ENCODE results near the gene PLA2G6. TPM values are rescaled to one million over a fixed set of nuclear protein-coding genes. Genes with fewer than 3 reads are reported as not detected.
A peak's percentile ranks its signal among the peaks of the same experiment; 100 is the strongest.

PLA2G6 gene
- total RNA-seq, 1 donor from 2014 or later = 16.3 TPM

DNA sequence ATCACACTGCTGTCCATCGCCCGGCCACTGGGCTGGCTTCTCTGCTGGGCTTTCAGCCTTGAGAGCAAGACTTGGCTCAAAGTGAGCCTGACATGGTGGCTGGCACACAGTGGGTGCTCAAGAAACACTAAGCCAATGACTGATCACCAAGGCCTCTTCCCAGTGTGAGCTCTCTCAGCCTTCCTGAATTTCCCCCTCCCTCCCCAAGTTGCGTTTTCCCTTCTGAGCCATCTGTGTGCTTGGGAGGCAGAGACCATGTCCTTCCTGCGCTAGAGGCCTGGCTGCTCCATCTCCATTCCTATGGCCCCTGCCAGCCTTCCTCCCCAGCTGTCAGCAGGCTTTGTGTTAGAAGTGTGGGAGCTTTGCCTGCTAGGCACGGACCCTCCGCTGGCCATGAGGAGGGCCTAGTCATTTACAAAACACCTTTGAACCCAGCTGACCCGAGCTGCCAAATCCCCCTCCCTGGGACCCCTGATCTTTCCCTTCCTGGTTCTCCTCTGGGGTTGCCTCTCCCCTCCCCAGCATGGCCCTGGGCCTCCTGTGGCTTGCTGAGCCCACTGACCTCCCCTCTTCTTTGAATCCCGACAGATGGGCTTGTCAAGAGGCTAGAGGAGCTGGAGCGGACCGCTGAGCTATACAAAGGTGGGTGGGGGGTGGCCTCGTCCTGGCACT lies 111.2 kb downstream of the PLA2G6 start:
- Mint-ChIP-seq H3K4me3 (ENCODE audit: unreplicated experiment) (no peak overlapping the region), H3K4me1 (ENCODE audit: low read depth) (peaks cover 24% of the 10 kb centered on the region), H3K27ac (ENCODE audit: unreplicated experiment) (peak overlapping the region; percentile 97), H3K9me3 (ENCODE audit: low read depth) (no peaks in the 10 kb centered on the region), H3K27me3 (ENCODE audit: low read depth) (no peaks in the 10 kb centered on the region), H3K36me3 (ENCODE audit: low read depth) (peaks cover 10% of the 10 kb centered on the region)
- TF ChIP-seq, protein P1, sequence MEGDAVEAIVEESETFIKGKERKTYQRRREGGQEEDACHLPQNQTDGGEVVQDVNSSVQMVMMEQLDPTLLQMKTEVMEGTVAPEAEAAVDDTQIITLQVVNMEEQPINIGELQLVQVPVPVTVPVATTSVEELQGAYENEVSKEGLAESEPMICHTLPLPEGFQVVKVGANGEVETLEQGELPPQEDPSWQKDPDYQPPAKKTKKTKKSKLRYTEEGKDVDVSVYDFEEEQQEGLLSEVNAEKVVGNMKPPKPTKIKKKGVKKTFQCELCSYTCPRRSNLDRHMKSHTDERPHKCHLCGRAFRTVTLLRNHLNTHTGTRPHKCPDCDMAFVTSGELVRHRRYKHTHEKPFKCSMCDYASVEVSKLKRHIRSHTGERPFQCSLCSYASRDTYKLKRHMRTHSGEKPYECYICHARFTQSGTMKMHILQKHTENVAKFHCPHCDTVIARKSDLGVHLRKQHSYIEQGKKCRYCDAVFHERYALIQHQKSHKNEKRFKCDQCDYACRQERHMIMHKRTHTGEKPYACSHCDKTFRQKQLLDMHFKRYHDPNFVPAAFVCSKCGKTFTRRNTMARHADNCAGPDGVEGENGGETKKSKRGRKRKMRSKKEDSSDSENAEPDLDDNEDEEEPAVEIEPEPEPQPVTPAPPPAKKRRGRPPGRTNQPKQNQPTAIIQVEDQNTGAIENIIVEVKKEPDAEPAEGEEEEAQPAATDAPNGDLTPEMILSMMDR (IDR thresholded peaks at IDR 0.05) = no peak
- no peak for DNase-seq (ENCODE audit: low spot score)

DNA sequence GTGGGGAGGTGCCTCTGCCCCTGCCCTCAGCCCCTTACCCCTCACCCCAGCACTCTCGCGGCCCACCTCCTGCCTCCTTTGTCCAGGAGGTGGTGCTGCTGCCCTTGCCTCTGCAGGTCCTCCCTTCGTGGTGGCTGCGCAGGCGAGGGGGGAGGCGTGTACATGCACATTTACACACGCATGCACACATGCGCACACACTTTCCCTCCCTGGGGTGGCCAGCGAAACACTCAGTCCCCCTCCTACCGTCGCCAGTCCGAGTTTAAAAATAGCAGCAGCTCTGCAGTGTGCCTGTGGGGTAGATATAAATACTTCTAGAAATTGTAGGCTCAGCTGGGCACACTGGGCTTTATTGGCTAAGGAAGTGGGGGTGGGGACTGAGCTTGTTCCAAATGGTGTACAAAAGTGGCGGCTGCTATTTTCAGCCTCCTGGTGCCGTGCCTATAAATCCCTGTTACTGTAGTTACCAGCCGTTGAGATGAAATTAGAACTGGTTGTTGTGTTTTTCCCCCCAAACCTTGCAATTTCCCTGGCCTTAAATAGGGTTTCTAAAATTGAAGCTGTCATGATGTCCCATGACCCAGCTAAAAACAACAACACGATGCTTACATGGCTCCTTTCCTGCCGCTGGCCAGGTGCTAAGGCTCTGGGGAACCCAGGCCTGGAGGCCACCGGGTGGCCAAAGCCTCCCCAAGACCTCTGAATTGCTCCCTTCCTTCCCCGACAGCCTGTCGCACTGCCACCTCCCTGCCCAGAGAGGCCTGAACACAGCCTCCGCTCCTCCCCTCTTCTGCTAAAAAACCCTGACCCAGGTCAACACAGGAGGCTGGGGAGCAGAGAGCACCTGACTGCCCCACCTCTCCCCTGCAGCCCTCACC lies 112.0 kb downstream of the PLA2G6 start:
- DNase-seq (ENCODE audit: low spot score) = no peak

DNA sequence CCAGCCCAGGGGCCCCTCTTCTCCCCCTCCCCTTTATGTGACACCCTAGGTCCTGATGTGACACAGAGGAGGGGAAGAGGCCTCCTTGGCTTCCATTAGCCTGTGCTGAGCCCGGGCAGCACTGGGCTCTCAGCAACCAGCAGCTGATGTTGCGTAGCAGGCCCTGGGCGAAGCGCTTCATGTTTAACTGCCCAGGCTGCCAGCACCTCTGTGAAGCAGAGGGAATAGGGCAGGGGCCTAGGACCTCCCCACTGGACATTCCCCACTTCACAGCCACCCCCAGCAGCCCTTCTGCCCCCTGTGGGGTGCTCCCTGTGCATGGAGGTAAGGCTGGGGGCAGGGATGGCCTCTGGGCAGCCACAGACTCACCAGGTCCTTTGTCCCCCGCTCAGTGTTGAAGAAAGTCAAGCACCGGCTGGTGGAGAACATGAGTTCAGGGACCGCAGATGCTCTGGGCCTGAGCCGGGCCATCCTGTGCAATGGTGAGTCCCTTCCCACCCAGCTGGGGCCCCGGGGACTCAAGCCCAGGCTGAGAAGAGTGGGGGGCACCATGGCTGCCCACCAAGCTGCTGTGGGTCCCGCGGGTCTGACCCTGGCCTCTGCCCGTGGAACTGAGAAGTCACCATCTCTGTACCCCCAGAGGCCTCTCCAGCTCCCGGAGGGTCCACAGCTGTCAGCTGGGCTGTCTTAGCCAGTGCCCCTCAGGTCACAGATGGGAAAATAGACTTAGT lies 112.8 kb downstream of the PLA2G6 start:
- Mint-ChIP-seq H3K4me3 (ENCODE audit: unreplicated experiment) (peak overlapping the region; percentile 51), H3K36me3 (ENCODE audit: low read depth) (peaks cover 14% of the 10 kb centered on the region), H3K27me3 (ENCODE audit: low read depth) (no peaks in the 10 kb centered on the region), H3K9me3 (ENCODE audit: low read depth) (no peaks in the 10 kb centered on the region), H3K4me1 (ENCODE audit: low read depth) (peaks cover 24% of the 10 kb centered on the region), H3K27ac (ENCODE audit: unreplicated experiment) (peak overlapping the region; percentile 97)
- no peak for DNase-seq (ENCODE audit: low spot score)
- TF ChIP-seq, protein P1 (IDR thresholded peaks at IDR 0.05) = no peak

More for the DNA sequence above, 112.0 kb downstream of the PLA2G6 start:
- H3K4me1 Mint-ChIP-seq (ENCODE audit: low read depth) = peaks cover 24% of the 10 kb centered on the region
- H3K36me3 Mint-ChIP-seq (ENCODE audit: low read depth) = peaks cover 14% of the 10 kb centered on the region
- H3K4me3 Mint-ChIP-seq (ENCODE audit: unreplicated experiment) = peak overlapping the region; percentile 51
- TF ChIP-seq, protein P1 (IDR thresholded peaks at IDR 0.05) = peak; percentile 99
- H3K27me3 Mint-ChIP-seq (ENCODE audit: low read depth) = no peaks in the 10 kb centered on the region
- H3K27ac Mint-ChIP-seq (ENCODE audit: unreplicated experiment) = peak overlapping the region; percentile 97
- no peaks in the 10 kb centered on the region for H3K9me3 Mint-ChIP-seq (ENCODE audit: low read depth)

DNA sequence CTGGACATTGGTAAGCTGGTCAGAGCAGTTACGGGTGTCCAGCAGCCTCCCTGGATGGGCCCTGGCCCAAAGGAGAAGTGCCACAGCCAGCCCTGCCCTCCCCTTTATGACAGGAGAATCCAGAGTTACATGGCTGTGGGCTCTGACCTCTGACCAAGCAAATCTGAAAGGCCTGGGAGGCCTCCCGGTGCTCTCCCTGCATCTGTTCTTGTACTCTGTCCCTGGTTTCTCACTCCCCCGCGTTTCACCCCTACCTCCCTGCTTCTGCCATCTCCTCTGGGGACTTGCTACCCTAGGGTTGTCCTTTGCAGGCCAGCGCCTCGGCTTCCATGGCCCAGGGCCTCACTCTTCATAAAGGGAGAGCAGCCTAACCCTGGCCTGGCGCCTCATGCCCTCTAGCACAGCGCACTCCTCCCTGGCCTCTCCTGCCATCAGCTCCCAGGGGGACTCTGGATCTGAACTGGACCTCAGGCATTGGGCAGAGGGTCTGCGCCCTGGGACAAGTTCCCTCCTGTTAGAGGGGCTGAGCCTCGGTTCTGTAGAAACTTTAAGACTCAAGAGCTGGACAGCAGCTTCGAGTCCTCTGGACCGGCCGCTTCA lies 113.8 kb downstream of the PLA2G6 start:
- no peak for DNase-seq (ENCODE audit: low spot score)
- Mint-ChIP-seq H3K4me3 (ENCODE audit: unreplicated experiment) (no peak overlapping the region), H3K4me1 (ENCODE audit: low read depth) (peaks cover 24% of the 10 kb centered on the region), H3K27me3 (ENCODE audit: low read depth) (no peaks in the 10 kb centered on the region), H3K27ac (ENCODE audit: unreplicated experiment) (peak overlapping the region; percentile 22), H3K36me3 (ENCODE audit: low read depth) (peaks cover 14% of the 10 kb centered on the region), H3K9me3 (ENCODE audit: low read depth) (no peaks in the 10 kb centered on the region)
- TF ChIP-seq, protein P1 (IDR thresholded peaks at IDR 0.05) = no peak

All from chondrocyte (in vitro differentiated cells).